ENCODE data around the gene CFAP157.

The CFAP157 gene

GRCh38 chr9:127714951-127715469, 8.2 kb downstream of the CFAP157 start:
- DNase-seq (ENCODE audit: low spot score): peak; percentile 58
- no peak for TF ChIP-seq CTCF (IDR thresholded peaks at IDR 0.05; ENCODE audit: extremely low read depth, missing control alignments)

- no peak for TF ChIP-seq CTCF (IDR thresholded peaks at IDR 0.05; ENCODE audit: extremely low read depth, missing control alignments)
- DNase-seq (ENCODE audit: low spot score): peak; percentile 99
These were observed 8.9 kb downstream of the CFAP157 start, which contains the start of the genes PTRH1 and TTC16 for GRCh38 chr9:127715470-127716337. Gene PTRH1, minus strand, starts transcription at chr9:127715663. Its CDS starts 24 bp downstream, at chr9:127715639. Gene TTC16, plus strand, starts transcription at chr9:127716079. Its CDS starts 67 bp downstream, at chr9:127716146.

- no peak for DNase-seq (ENCODE audit: low spot score)
- no peak for TF ChIP-seq CTCF (IDR thresholded peaks at IDR 0.05; ENCODE audit: extremely low read depth, missing control alignments)
These were observed 9.6 kb downstream of the CFAP157 start for GRCh38 chr9:127716412-127716811.

GRCh38 chr9:127717766-127718165, 11.0 kb downstream of the CFAP157 start:
- DNase-seq (ENCODE audit: low spot score): no peak
- no peak for TF ChIP-seq CTCF (IDR thresholded peaks at IDR 0.05; ENCODE audit: extremely low read depth, missing control alignments)

- DNase-seq (ENCODE audit: low spot score): no peak
- TF ChIP-seq CTCF (IDR thresholded peaks at IDR 0.05; ENCODE audit: extremely low read depth, missing control alignments): no peak
These were observed 13.5 kb downstream of the CFAP157 start for GRCh38 chr9:127720031-127720864.

GRCh38 chr9:127720865-127721227, 14.1 kb downstream of the CFAP157 start:
- no peak for TF ChIP-seq CTCF (IDR thresholded peaks at IDR 0.05; ENCODE audit: extremely low read depth, missing control alignments)
- no peak for DNase-seq (ENCODE audit: low spot score)
